Testis (tissue), 2 donors: ENCODE data around the gene AUTS2.

Experiments
- POLR2A ChIP-seq: fragments of 450-650 bp; IDR thresholded peaks from one replicate; pipeline ENCODE4 v1.6.1; 2017; ENCODE audit warnings: antibody characterized with exemption, mild to moderate bottlenecking, moderate library complexity
- TF ChIP-seq, protein P1 (sequence below), 3 experiments: fragments of 450-650 bp in 2 of 3; fragments of 200-600 bp in 1 of 3; sonication (generic) in 1 of 3; IDR thresholded peaks; one replicate each; pipeline ENCODE4 v1.5.1; 2016 to 2019; ENCODE audit warnings: antibody characterized with exemption in 3 of 3, mild to moderate bottlenecking in 2 of 3, moderate library complexity in 1 of 3

DNA sequence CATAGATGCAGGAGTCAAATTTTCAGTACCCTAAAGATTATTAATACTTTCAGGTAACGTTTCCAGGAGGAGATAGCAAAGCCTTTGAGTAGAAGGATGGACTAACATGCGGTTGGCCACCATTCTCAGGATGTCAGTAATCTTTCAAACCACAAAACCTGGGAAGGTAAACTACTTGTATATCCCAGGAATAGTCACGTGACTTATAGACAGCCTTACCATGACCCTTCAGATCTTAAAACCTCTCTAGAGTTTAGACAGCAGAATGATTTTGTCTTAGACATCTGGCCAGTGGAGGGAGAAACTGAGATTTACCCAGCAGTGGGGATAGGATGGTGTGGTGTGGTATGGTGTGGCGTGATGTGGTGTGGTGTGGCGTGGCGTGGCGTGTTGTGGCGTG is 1085.9 kb downstream of the AUTS2 start:
- TF ChIP-seq, protein P1, sequence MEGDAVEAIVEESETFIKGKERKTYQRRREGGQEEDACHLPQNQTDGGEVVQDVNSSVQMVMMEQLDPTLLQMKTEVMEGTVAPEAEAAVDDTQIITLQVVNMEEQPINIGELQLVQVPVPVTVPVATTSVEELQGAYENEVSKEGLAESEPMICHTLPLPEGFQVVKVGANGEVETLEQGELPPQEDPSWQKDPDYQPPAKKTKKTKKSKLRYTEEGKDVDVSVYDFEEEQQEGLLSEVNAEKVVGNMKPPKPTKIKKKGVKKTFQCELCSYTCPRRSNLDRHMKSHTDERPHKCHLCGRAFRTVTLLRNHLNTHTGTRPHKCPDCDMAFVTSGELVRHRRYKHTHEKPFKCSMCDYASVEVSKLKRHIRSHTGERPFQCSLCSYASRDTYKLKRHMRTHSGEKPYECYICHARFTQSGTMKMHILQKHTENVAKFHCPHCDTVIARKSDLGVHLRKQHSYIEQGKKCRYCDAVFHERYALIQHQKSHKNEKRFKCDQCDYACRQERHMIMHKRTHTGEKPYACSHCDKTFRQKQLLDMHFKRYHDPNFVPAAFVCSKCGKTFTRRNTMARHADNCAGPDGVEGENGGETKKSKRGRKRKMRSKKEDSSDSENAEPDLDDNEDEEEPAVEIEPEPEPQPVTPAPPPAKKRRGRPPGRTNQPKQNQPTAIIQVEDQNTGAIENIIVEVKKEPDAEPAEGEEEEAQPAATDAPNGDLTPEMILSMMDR (IDR thresholded peaks at IDR 0.05): no peak
- no peak for TF ChIP-seq POLR2A
